HG02885 (cell line): ENCODE measurements around the gene B2M.
"Not testable (repeated sequence)": the region's sequence is repeated elsewhere in the genome, so short reads cannot be mapped to it uniquely, and the experiment has no call there.

Experiments used
- ATAC-seq: cut with Tn5 transposase; IDR thresholded peaks from one replicate; pipeline ENCODE4 v1.9.1; 2021; ENCODE audit warnings: mild to moderate bottlenecking; ENCODE audit not compliant: unreplicated experiment, poor library complexity

Gene B2M

DNA sequence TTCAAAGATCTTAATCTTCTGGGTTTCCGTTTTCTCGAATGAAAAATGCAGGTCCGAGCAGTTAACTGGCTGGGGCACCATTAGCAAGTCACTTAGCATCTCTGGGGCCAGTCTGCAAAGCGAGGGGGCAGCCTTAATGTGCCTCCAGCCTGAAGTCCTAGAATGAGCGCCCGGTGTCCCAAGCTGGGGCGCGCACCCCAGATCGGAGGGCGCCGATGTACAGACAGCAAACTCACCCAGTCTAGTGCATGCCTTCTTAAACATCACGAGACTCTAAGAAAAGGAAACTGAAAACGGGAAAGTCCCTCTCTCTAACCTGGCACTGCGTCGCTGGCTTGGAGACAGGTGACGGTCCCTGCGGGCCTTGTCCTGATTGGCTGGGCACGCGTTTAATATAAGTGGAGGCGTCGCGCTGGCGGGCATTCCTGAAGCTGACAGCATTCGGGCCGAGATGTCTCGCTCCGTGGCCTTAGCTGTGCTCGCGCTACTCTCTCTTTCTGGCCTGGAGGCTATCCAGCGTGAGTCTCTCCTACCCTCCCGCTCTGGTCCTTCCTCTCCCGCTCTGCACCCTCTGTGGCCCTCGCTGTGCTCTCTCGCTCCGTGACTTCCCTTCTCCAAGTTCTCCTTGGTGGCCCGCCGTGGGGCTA is at the start of gene B2M, which contains the start of gene PATL2:
TSS of gene B2M (plus strand) at position 422 of the 647 bp plus-strand sequence. CDS start at position 452, 30 bp downstream.
TSS of gene PATL2 (minus strand) at position 228 of the 647 bp plus-strand sequence. CDS start 34,833 bp downstream, outside the sequence.
- ATAC-seq: peak; percentile 80

DNA sequence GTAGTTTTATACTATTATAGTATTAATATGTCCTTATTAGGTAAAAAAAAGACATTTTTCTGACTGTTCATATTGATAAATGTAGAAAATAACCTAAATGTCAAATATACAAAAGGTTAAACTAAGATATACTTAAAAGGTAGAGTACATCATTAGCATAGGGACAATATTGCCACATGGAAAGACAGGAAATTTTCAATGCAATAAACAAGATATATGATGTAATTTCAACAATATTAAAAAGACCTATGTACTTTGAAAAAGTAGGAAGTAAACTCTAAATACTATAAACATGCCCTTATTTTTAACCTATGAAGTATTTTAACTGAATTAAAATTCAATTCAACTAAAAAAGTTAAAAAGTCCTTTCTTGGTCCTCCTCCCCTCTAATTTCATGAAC is 49.7 kb upstream of the B2M start:
- no peak for ATAC-seq

GRCh38 chr15:44662478-44663409 is 48.6 kb upstream of the B2M start:
- ATAC-seq: peak; percentile 45

- ATAC-seq: peak; percentile 80
Measured at GRCh38 chr15:44663410-44664308, 47.7 kb upstream of the B2M start, which contains the start of gene SPG11. Gene SPG11 (minus strand): TSS chr15:44663662. CDS start chr15:44663647, 15 bp downstream.

DNA sequence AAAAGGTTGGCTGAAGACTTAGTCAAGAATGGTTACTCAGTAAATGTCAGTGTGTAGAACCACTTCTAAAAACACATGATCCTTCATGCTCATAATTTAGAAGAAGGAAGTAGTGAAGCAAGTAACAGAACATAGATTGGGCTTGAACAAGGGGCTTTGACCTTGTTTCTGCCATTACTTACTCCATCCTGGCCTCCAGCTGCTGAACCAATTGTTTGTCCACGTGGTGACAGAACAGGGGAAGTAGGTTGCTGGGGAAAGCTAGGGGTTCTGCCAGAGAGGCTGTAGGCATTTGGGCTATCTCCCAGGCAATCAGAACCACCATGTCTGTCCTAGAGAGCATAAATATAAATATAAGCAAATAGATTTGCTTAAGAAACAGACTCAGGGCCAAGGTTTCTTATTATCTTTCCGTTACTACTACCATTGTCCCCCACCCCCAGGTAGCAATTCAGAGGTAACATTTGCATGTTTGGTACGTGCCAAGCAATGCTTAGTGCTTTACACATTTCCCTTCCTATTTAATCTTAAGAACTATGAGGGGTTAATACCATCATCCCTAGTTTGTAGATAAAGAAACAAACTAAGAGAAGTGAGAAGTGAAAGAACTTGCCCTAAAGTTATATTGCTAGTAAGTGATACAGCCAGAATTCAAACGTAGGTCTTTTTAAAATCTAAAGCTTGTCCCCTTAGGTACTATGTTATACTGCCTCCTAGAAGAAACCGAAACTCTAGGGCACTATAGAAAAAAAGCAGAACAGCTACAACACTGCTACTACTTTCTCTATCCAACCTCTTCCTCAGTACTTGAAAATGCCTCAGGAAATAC is 44.9 kb upstream of the B2M start:
- no peak for ATAC-seq

DNA sequence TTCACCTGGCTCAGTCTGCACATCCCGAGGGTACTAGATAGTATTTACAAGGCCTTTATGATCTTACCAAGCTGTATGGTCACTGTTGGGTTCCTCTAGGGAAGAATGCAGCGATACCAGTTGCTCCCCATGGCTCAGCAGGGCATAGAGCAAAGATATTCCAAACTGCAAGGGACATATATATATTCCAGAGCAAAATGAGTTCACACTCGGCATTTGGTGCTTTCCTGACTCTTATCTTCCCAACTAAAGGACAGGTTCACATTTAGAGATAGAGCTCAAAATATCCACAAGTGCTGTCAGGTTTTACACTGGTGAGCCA is 44.3 kb upstream of the B2M start:
- ATAC-seq: no peak

DNA sequence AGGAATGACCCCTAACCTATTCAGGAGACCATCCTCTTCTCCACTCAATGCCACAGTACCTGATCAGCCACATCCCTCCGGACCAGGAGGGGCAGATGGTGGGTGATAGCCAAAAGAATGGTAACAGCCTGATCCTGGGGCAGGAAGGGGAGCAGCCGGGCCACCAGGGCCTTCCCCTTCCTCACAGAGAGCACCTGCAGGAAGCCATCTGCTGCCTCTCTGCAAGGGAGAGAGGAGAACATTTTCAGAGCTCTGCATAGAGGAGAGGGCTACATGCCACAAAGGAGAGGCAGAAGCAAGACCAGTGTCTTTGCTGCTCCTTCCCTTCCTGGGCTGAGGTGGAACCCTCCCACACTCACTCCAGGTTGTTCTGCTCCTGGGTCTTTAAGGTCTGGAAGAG is 42.4 kb upstream of the B2M start:
- ATAC-seq: no peak

GRCh38 chr15:44670087-44670950 is 41.0 kb upstream of the B2M start:
- ATAC-seq: no peak

DNA sequence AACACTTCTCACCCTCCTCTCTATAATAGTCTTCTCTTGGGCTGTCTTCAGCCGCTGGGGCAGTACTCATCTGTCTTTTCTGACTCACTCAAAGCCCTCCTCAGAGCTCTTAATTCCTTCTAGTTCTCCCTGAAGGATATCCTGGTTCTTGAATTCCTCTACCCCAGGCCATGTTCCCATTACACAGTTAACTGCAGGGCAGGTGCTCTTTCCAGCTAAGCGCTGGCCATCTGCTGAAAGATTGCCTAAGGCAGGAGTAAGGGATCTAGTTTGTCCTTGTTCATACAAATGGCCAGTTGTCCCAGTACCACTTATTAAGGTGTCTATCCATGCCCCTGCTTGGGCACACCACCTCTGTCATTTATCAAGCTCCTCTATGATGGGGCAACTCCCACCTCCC is 37.7 kb upstream of the B2M start:
- ATAC-seq: no peak

GRCh38 chr15:44675911-44676310 is 35.4 kb upstream of the B2M start:
- no peak for ATAC-seq

DNA sequence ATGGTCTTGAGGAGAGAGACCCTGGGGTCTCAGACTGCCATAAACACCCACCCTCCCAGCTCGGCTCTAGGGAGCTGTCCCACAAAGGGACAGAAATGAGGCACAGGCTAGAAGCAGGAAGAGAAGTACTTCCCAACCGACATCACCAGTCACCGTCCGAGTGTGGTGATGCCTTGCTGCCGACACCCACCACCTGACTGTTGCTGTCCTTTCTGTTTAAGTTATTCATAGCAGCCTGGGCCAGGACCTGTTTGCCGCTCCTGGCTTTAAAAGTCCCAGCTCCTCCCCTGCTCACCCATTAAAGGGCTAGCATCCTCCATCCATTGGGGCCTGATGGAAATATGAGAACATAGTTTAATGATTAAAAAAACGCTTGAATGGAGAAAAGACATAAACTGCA is 34.6 kb upstream of the B2M start:
- ATAC-seq: no peak

GRCh38 chr15:44682211-44682610 is 29.1 kb upstream of the B2M start:
- ATAC-seq: no peak

GRCh38 chr15:44682809-44683682 is 28.3 kb upstream of the B2M start:
- ATAC-seq: not testable (repeated sequence)

- ATAC-seq: not testable (repeated sequence)
Measured at GRCh38 chr15:44689318-44689717, 22.0 kb upstream of the B2M start.

- ATAC-seq: not testable (repeated sequence)
Measured at GRCh38 chr15:44690245-44690644, 21.1 kb upstream of the B2M start.

DNA sequence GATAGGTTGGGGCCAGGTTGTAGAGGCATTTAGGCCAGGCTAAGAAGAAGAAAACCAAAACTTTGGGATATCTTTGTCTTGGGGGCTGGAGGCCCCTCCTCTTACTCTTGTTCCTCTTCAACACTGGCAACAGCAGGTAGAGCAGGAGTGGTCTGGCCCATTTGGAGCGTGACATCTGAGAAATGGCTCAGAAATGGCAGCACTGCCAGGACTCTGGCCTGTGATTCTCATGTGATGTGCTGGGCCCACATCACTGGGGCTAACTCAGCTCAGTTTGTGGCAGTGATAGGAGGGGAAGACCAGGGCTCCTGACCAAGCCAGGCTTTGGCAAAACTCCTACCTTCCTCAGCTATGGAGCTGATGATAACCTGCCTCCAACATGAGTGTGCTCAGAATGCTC is 18.7 kb upstream of the B2M start:
- ATAC-seq: no peak

DNA sequence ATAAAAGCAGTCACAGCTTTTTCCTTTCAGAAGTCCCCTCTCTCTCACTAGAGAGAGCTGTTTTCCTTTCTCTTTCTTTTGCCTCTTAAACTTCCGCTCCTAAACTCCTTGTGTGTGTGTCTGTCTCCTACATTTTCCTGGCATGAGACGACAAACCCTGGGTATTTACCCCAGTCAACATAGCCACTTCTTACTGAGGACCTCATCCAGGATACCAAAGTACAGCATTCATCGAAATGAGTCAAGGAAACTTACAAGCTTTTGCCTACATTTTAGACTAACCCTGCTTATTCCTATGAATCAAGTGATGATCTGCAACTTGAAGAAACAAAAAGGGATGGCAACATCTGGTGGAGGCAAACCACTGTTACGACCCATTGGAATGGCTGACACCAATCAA is 16.9 kb upstream of the B2M start:
- ATAC-seq: no peak

GRCh38 chr15:44695294-44695693 is 16.0 kb upstream of the B2M start:
- ATAC-seq: no peak
